ENCODE measurements around the gene PAMR1. TPM values are rescaled to one million over a fixed set of nuclear protein-coding genes. Genes with fewer than 3 reads are reported as not detected.

Gene PAMR1
- total and polyA plus RNA-seq, 2 of the 8 experiments (the other 6 are each of a cell fraction or from before 2014, with no cell fraction given): 3.0 to 6.9 TPM

- Histone ChIP-seq H4K8ac (ENCODE audit: extremely low read depth, insufficient read depth, low read length) (no peak overlapping the region), H3K9ac (replicated peaks in 1 of 4; ENCODE audit: extremely low read depth in 1 of 4, low read depth in 3 of 4, low read length in 3 of 4) (peak overlapping the region in 1 of 4 experiments; percentile 8; a peak in 1 of 7 replicates), H3K4me3 (ENCODE audit: extremely low read depth in 1 of 4, insufficient read depth in 2 of 4, low read depth in 3 of 4, low read length in 4 of 4) (no peak overlapping the region), H3K4me1 (replicated peaks in 1 of 4; ENCODE audit: control insufficient read depth in 3 of 4, insufficient read depth in 4 of 4, low read length in 3 of 4) (0 out of 7 replicates have a peak, but pooled peaks cover 0 to 2% (median 0%) of the 10 kb centered on the region in 4 experiments), H3K56ac (replicated peaks; ENCODE audit: insufficient read length, low read depth, low read length) (no peak overlapping the region), H3K23ac (ENCODE audit: insufficient read length) (no peak overlapping the region), H3K14ac (ENCODE audit: insufficient read length) (no peak overlapping the region), H3K79me2 (ENCODE audit: control insufficient read depth in 1 of 2, insufficient read depth in 2 of 2, low read length in 2 of 2) (peaks cover 0 to 1% of the 10 kb centered on the region in 2 experiments; a peak in 1 of 4 replicates), H3K79me1 (ENCODE audit: low read depth, low read length) (no peaks in the 10 kb centered on the region), H2BK15ac (ENCODE audit: low read length) (no peak overlapping the region), H2AK5ac (ENCODE audit: low read depth, low read length) (no peak overlapping the region), H4K5ac (ENCODE audit: insufficient read length, low read depth, low read length) (no peak overlapping the region), H2BK12ac (ENCODE audit: low read depth, low read length) (no peak overlapping the region), H3K9me3 (ENCODE audit: insufficient read depth in 2 of 2, low read depth in 1 of 2, low read length in 1 of 2) (no peaks in the 10 kb centered on the region), H3K4ac (replicated peaks; ENCODE audit: insufficient read length, low read depth, low read length) (no peak overlapping the region), H2BK5ac (ENCODE audit: low read depth, low read length) (no peak overlapping the region), H3K27ac (ENCODE audit: low read depth, low read length) (no peak overlapping the region; the same call in 1 of the 2 replicates), H2BK120ac (replicated peaks; ENCODE audit: low read depth, low read length) (no peak overlapping the region), H3K4me2 (ENCODE audit: insufficient read depth in 1 of 2, low read depth in 2 of 2, low read length in 2 of 2) (no peak overlapping the region), H3K23me2 (ENCODE audit: low read depth, low read length) (no peaks in the 10 kb centered on the region), H2AFZ (ENCODE audit: low read length) (no peak overlapping the region), H3K18ac (ENCODE audit: extremely low read depth, low read length) (no peak overlapping the region), H3K36me3 (ENCODE audit: control insufficient read depth in 2 of 4, insufficient read depth in 4 of 4, low read length in 3 of 4) (no peaks in the 10 kb centered on the region), H4K91ac (replicated peaks; ENCODE audit: insufficient read length, low read length) (no peak overlapping the region), H4K20me1 (replicated peaks in 1 of 2; ENCODE audit: control insufficient read depth in 1 of 2, insufficient read depth in 2 of 2, low read length in 2 of 2) (no peaks in the 10 kb centered on the region), H3K27me3 (replicated peaks in 1 of 4; ENCODE audit: control insufficient read depth in 3 of 4, extremely low read depth in 1 of 4, insufficient read depth in 3 of 4, low read length in 3 of 4) (peaks cover 0 to 1% (median 0%) of the 10 kb centered on the region in 4 experiments; a peak in 3 of 7 replicates), H2BK20ac (ENCODE audit: low read length) (no peak overlapping the region)
- no peak for FAIRE-seq
- WGBS, 2 experiments (ENCODE audit: extremely low coverage in 1 of 2, insufficient coverage in 1 of 2, insufficient read length in 1 of 2, insufficient replicate concordance in 2 of 2, low coverage in 1 of 2, low lambda C conversion rate in 2 of 2, missing lambda C conversion rate in 1 of 2): 82% methylated on average over 4 of the region's 4 CpGs; no CpG with 5 or more reads in 1 of the 2 experiments
- ChIA-PET POLR2A (ENCODE audit: partially characterized antibody) (no interaction called here), CTCF (ENCODE audit: partially characterized antibody) (interaction anchor here (1.0 kb wide), 1 partner anchor 31 kb away, joined by 3 read pairs; no protein-coding TSS in a partner anchor)
- no peak for DNase-seq (ENCODE audit: low read depth in 1 of 2, low spot score in 2 of 2)
- TF ChIP-seq SIRT6 (IDR thresholded peaks at IDR 0.05; ENCODE audit: low read length) (no peak), NRF1 (IDR thresholded peaks at IDR 0.05; ENCODE audit: low read depth, low read length) (no peak), YY1 (IDR thresholded peaks at IDR 0.05; ENCODE audit: low read depth, low read length) (no peak), CBX8 (IDR thresholded peaks at IDR 0.05; ENCODE audit: borderline replicate concordance, low read depth, low read length) (no peak), POU5F1 (IDR thresholded peaks at IDR 0.05; ENCODE audit: low read depth, low read length) (no peak), CEBPB (IDR thresholded peaks at IDR 0.05; ENCODE audit: low read depth, low read length) (no peak), TCF12 (IDR thresholded peaks at IDR 0.05; ENCODE audit: low read depth, low read length) (no peak), SAP30 (IDR thresholded peaks at IDR 0.05; ENCODE audit: insufficient read depth, insufficient replicate concordance, low read length) (no peak), GABPA (IDR thresholded peaks at IDR 0.05; ENCODE audit: borderline replicate concordance, insufficient read depth, low read length) (no peak), KDM5A (IDR thresholded peaks at IDR 0.05; ENCODE audit: low read length) (no peak), EP300 (IDR thresholded peaks at IDR 0.05; ENCODE audit: borderline replicate concordance in 1 of 2, low read depth in 2 of 2, low read length in 2 of 2) (no peak), JUND (IDR thresholded peaks at IDR 0.05; ENCODE audit: low read length) (no peak), CTBP2 (IDR thresholded peaks at IDR 0.05; ENCODE audit: borderline replicate concordance, insufficient read depth, insufficient read length, low read length) (no peak)
Measured at GRCh38 chr11:35516403-35516802, 9.0 kb downstream of the PAMR1 start.

Measured in H1 (cell line).